ENCODE data around the gene ZNF618.
"Not testable (repeated sequence)": the region's sequence is repeated elsewhere in the genome, so short reads cannot be mapped to it uniquely, and the experiment has no call there.

The ZNF618 gene

DNA sequence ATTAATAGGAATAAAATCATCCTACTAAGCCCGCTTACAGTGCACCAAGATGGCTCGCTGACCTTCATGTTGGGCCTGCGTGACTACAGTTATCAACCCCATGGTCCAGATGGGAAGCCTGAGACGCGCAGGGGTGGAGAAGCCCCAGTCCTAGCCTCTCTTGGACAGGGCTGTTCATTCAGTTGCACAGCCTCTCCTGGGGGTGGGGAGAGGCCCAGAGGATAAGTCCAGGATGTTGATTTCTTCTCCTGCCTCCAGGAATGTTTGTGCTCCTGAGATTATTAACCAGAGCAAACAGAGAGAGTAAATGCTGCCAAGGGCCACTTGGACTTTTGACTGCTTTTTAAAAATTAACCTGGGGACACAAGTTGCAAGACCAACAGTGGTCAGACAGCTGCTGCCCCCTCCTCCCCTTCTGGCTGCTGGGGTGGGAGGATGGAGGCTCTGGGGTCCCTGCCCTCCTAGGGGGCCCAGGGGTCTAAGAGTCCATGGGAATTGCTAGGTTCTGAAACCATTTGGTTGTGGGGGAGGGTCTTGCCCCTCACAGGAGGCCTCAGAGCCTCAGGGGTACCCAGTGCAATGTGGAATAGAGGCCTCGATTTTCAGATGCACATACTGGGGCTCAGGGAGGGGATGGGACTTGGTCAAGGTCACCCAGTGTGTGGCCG lies 204.8 kb downstream of the ZNF618 start:
- H3K27ac ChIP-seq (ENCODE audit: low read length) = no peak overlapping the region
- DNase-seq (no peak), ATAC-seq (ENCODE audit: insufficient read depth, low read depth) (no peak)
- H3K9ac ChIP-seq (ENCODE audit: low read depth, low read length) = no peak overlapping the region
- peaks cover 16% of the 10 kb centered on the region for H3K27me3 ChIP-seq (ENCODE audit: insufficient read depth, low read length, poor library complexity)
- no peak overlapping the region for H3K4me3 ChIP-seq (ENCODE audit: low read depth in 1 of 2, low read length in 2 of 2)
- H3K9me3 ChIP-seq (ENCODE audit: insufficient read depth, low read length, severe bottlenecking) = no peaks in the 10 kb centered on the region
- no peaks in the 10 kb centered on the region for H3K79me2 ChIP-seq (ENCODE audit: insufficient read depth, low read length)
- no peaks in the 10 kb centered on the region for H3K4me1 ChIP-seq (ENCODE audit: insufficient read depth, low read length)
- H2AFZ ChIP-seq (ENCODE audit: low read depth, low read length) = no peak overlapping the region
- no peaks in the 10 kb centered on the region for H4K20me1 ChIP-seq (ENCODE audit: insufficient read depth, low read length)
- no peaks in the 10 kb centered on the region for H3K36me3 ChIP-seq (ENCODE audit: insufficient read depth, low read length)
- TF ChIP-seq EZH2 (IDR thresholded peaks at IDR 0.05; ENCODE audit: borderline replicate concordance, low read depth, low read length, severe bottlenecking) = no peak
- TF ChIP-seq, protein P1, sequence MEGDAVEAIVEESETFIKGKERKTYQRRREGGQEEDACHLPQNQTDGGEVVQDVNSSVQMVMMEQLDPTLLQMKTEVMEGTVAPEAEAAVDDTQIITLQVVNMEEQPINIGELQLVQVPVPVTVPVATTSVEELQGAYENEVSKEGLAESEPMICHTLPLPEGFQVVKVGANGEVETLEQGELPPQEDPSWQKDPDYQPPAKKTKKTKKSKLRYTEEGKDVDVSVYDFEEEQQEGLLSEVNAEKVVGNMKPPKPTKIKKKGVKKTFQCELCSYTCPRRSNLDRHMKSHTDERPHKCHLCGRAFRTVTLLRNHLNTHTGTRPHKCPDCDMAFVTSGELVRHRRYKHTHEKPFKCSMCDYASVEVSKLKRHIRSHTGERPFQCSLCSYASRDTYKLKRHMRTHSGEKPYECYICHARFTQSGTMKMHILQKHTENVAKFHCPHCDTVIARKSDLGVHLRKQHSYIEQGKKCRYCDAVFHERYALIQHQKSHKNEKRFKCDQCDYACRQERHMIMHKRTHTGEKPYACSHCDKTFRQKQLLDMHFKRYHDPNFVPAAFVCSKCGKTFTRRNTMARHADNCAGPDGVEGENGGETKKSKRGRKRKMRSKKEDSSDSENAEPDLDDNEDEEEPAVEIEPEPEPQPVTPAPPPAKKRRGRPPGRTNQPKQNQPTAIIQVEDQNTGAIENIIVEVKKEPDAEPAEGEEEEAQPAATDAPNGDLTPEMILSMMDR (IDR thresholded peaks at IDR 0.05; ENCODE audit: borderline replicate concordance, extremely low read depth, low read length, poor library complexity, severe bottlenecking) = no peak
- H3K4me2 ChIP-seq (ENCODE audit: insufficient read depth, low read length) = no peak overlapping the region

DNA sequence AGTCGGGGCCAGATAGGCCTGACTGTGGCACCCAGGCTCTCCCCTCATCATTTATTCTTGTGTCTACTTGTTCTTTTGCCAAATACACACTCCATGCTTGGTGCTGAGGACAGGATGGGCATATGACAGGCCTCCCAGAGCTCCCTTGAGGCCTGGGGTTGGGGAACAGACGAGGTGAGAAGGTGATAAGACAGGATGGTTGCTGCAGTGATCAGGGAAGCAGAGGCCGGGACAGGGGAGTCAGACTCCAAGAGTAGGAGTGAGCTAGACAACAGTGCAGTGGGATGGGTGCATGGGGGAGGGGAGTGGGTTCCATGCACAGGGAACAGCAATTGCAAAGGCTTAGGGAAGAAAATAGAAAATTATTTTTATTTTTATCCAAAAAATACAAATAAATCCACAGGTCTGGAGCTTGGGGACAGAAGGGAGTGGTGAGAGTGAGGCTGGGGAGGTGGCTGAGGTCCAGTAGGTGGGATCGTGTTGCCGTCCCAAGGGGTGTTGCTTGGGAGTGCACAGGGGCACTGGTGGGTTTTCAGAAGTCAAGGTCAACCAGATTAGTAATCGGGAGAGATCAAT lies 205.4 kb downstream of the ZNF618 start:
- H3K9ac ChIP-seq (ENCODE audit: low read depth, low read length) = no peak overlapping the region
- no peak for DNase-seq
- no peak overlapping the region for H2AFZ ChIP-seq (ENCODE audit: low read depth, low read length)
- H3K27me3 ChIP-seq (ENCODE audit: insufficient read depth, low read length, poor library complexity) = peaks cover 20% of the 10 kb centered on the region
- TF ChIP-seq, protein P1 (IDR thresholded peaks at IDR 0.05; ENCODE audit: borderline replicate concordance, extremely low read depth, low read length, poor library complexity, severe bottlenecking) = no peak
- no peaks in the 10 kb centered on the region for H3K79me2 ChIP-seq (ENCODE audit: insufficient read depth, low read length)
- no peaks in the 10 kb centered on the region for H3K36me3 ChIP-seq (ENCODE audit: insufficient read depth, low read length)
- no peak overlapping the region for H3K4me3 ChIP-seq (ENCODE audit: low read depth in 1 of 2, low read length in 2 of 2)
- H3K4me1 ChIP-seq (ENCODE audit: insufficient read depth, low read length) = no peaks in the 10 kb centered on the region
- H4K20me1 ChIP-seq (ENCODE audit: insufficient read depth, low read length) = no peaks in the 10 kb centered on the region
- no peaks in the 10 kb centered on the region for H3K9me3 ChIP-seq (ENCODE audit: insufficient read depth, low read length, severe bottlenecking)
- no peak for ATAC-seq (ENCODE audit: insufficient read depth, low read depth)
- no peak overlapping the region for H3K27ac ChIP-seq (ENCODE audit: low read length)
- no peak overlapping the region for H3K4me2 ChIP-seq (ENCODE audit: insufficient read depth, low read length)

DNA sequence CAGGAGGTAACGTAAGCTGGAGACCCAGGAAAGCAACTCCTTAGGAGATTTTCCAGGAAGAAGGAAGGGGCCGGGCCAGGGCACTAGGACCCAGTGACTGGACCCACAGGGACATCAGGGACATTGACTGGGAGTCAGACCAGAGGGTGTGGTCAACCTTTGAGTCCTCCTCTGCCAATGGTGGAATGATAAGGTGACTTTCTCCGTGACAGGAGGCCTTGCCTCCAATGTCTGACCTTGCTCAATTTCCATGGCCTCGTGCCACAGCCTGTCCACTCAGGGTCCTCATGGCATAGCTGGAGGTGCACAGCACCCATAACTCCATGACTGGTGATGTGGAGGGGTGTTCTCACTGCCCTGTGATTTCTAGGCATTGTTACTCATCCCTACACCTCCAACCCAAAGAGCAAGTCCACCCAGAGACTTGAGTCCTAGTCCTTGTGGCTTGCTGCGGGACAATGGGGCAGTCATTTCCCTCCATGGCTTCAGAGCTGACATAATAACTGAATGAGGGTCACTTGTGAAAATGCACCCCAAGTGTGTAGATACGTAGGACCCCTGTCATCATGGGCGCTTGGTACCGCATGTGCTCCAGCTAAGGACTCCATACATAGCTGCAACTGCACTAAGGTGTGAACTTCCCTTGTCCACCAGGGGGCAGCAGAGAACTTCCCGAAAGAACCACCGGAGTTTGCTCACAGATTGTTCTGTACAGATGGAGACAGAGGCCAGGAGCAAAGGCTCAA lies 206.1 kb downstream of the ZNF618 start:
- Histone ChIP-seq H2AFZ (ENCODE audit: low read depth, low read length) (no peak overlapping the region), H3K4me1 (ENCODE audit: insufficient read depth, low read length) (no peaks in the 10 kb centered on the region)

DNA sequence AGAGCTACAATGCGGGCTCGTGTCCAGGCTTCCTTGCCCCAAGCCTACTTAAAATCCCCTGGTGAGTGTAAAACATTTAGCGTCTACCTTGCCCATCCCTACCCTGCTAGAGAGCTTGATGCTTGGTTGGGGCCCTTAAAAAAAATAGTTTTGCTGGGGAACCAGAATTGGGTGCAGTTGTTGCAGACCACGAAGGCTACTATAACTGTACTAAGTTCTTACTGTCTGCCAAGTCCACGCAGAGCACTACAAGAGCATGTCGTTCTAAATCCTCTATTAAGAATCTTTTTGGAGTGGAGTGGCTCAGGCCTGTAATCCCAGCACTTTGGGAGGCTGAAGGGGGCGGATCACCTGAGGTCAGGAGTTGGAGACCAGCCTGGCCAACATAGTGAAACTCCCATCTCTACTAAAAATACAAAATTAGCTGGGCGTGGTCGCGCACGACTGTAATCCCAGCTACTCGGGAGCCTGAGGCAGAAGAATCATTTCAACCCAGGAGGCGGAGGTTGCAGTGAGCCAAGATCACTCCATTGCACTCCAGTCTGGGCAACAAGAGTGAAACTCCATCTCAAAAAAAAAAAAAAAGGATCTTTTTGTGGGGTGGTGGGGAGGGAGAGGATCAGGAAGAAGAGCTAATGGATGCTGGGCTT lies 206.8 kb downstream of the ZNF618 start:
- not testable (repeated sequence) for H3K4me1 ChIP-seq (ENCODE audit: insufficient read depth, low read length); H4K20me1 ChIP-seq (ENCODE audit: insufficient read depth, low read length); DNase-seq; H3K36me3 ChIP-seq (ENCODE audit: insufficient read depth, low read length); ATAC-seq (ENCODE audit: insufficient read depth, low read depth); H3K9me3 ChIP-seq (ENCODE audit: insufficient read depth, low read length, severe bottlenecking); H3K4me2 ChIP-seq (ENCODE audit: insufficient read depth, low read length); H3K27ac ChIP-seq (ENCODE audit: low read length); H2AFZ ChIP-seq (ENCODE audit: low read depth, low read length); H3K79me2 ChIP-seq (ENCODE audit: insufficient read depth, low read length); H3K9ac ChIP-seq (ENCODE audit: low read depth, low read length); H3K4me3 ChIP-seq (ENCODE audit: low read depth in 1 of 2, low read length in 2 of 2)
- H3K27me3 ChIP-seq (ENCODE audit: insufficient read depth, low read length, poor library complexity) = peaks cover 20% of the 10 kb centered on the region

More for the DNA sequence above, 206.1 kb downstream of the ZNF618 start:
- H3K27me3 ChIP-seq (ENCODE audit: insufficient read depth, low read length, poor library complexity) = peaks cover 20% of the 10 kb centered on the region
- H3K4me2 ChIP-seq (ENCODE audit: insufficient read depth, low read length) = no peak overlapping the region
- TF ChIP-seq, protein P1 (IDR thresholded peaks at IDR 0.05; ENCODE audit: borderline replicate concordance, extremely low read depth, low read length, poor library complexity, severe bottlenecking) = peak; percentile 89
- TF ChIP-seq EZH2 (IDR thresholded peaks at IDR 0.05; ENCODE audit: borderline replicate concordance, low read depth, low read length, severe bottlenecking) = no peak
- DNase-seq = peak; percentile 78
- H3K9me3 ChIP-seq (ENCODE audit: insufficient read depth, low read length, severe bottlenecking) = no peaks in the 10 kb centered on the region
- H3K4me3 ChIP-seq (ENCODE audit: low read depth in 1 of 2, low read length in 2 of 2) = no peak overlapping the region
- no peak overlapping the region for H3K9ac ChIP-seq (ENCODE audit: low read depth, low read length)
- H3K27ac ChIP-seq (ENCODE audit: low read length) = no peak overlapping the region
- H3K36me3 ChIP-seq (ENCODE audit: insufficient read depth, low read length) = no peaks in the 10 kb centered on the region
- no peaks in the 10 kb centered on the region for H4K20me1 ChIP-seq (ENCODE audit: insufficient read depth, low read length)
- no peaks in the 10 kb centered on the region for H3K79me2 ChIP-seq (ENCODE audit: insufficient read depth, low read length)
- ATAC-seq (ENCODE audit: insufficient read depth, low read depth) = peak; percentile 98
